Trophoblast cell (in vitro differentiated cells and primary cell): Measurements from ENCODE around the gene DCUN1D4.

Source experiments
- DNase-seq, 2 donors: peaks; one replicate each; pipeline ENCODE4 v3.0.0-alpha.2; 2016
- H2AFZ ChIP-seq: 2 replicates; pipeline ENCODE4 v1.6.1; 2013; ENCODE audit warnings: low read length, moderate library complexity, mild to moderate bottlenecking; ENCODE audit not compliant: insufficient read depth, poor library complexity
- H2AK5ac ChIP-seq: 2 replicates; pipeline ENCODE4 v1.6.1; 2013; ENCODE audit warnings: mild to moderate bottlenecking, low read length
- H2BK120ac ChIP-seq: 2 replicates; pipeline ENCODE4 v1.6.1; 2013; ENCODE audit warnings: low read length, mild to moderate bottlenecking, moderate library complexity; ENCODE audit not compliant: insufficient read depth, poor library complexity
- H2BK12ac ChIP-seq: 2 replicates; pipeline ENCODE4 v1.6.1; 2013; ENCODE audit warnings: mild to moderate bottlenecking, low read length, moderate library complexity
- H2BK5ac ChIP-seq: 2 replicates; pipeline ENCODE4 v1.6.1; 2013; ENCODE audit warnings: low read length, low read depth, moderate library complexity, mild to moderate bottlenecking; ENCODE audit not compliant: poor library complexity
- H3K14ac ChIP-seq: 2 replicates; pipeline ENCODE4 v1.6.1; 2013; ENCODE audit warnings: mild to moderate bottlenecking, low read length
- H3K18ac ChIP-seq: 2 replicates; pipeline ENCODE4 v1.6.1; 2013; ENCODE audit warnings: mild to moderate bottlenecking, low read length
- H3K23ac ChIP-seq: 2 replicates; pipeline ENCODE4 v1.6.1; 2013; ENCODE audit warnings: low read length
- H3K27ac ChIP-seq: 2 replicates; pipeline ENCODE4 v1.5.1; 2013; ENCODE audit warnings: low read depth, mild to moderate bottlenecking, inconsistent platforms, low read length, moderate library complexity
- H3K27me3 ChIP-seq: 2 replicates; pipeline ENCODE4 v1.6.1; 2013; ENCODE audit warnings: inconsistent platforms, mild to moderate bottlenecking, low read length, moderate library complexity; ENCODE audit not compliant: insufficient read depth
- H3K36me3 ChIP-seq, 2 experiments: 1 replicate in 1 of 2; 2 replicates in 1 of 2; pipeline ENCODE4 v1.6.1; 2013; ENCODE audit warnings: low read length in 2 of 2, mild to moderate bottlenecking in 2 of 2, moderate library complexity in 1 of 2; ENCODE audit not compliant: insufficient read depth in 2 of 2, control insufficient read depth in 1 of 2
- H3K4ac ChIP-seq: 2 replicates; pipeline ENCODE4 v1.6.1; 2013; ENCODE audit warnings: low read depth, mild to moderate bottlenecking, low read length, moderate library complexity
- H3K4me1 ChIP-seq, 2 experiments: 1 replicate in 1 of 2; 2 replicates in 1 of 2; pipeline ENCODE4 v1.6.1; 2013; ENCODE audit warnings: low read length in 2 of 2, mild to moderate bottlenecking in 2 of 2, moderate library complexity in 1 of 2; ENCODE audit not compliant: insufficient read depth in 2 of 2, control insufficient read depth in 1 of 2
- H3K4me2 ChIP-seq: 2 replicates; pipeline ENCODE4 v1.6.1; 2013; ENCODE audit warnings: inconsistent platforms, mild to moderate bottlenecking, low read length, moderate library complexity
- H3K4me3 ChIP-seq: 2 replicates; pipeline ENCODE4 v1.5.1; 2013; ENCODE audit warnings: mild to moderate bottlenecking, low read depth, low read length, inconsistent platforms
- H3K79me1 ChIP-seq: one replicate; pipeline ENCODE4 v1.6.1; 2013; ENCODE audit warnings: low read length
- H3K79me2 ChIP-seq: 2 replicates; pipeline ENCODE4 v1.6.1; 2013; ENCODE audit warnings: low read length, mild to moderate bottlenecking; ENCODE audit not compliant: control insufficient read depth, insufficient read depth, poor library complexity
- H3K9ac ChIP-seq: 2 replicates; pipeline ENCODE4 v1.6.1; 2013; ENCODE audit warnings: mild to moderate bottlenecking, low read length
- H3K9me3 ChIP-seq: 2 replicates; pipeline ENCODE4 v1.6.1; 2013; ENCODE audit warnings: low read depth, mild to moderate bottlenecking, control low read depth, inconsistent platforms, low read length; ENCODE audit not compliant: insufficient read depth
- H4K12ac ChIP-seq: 2 replicates; pipeline ENCODE4 v1.6.1; 2013; ENCODE audit warnings: low read depth, mild to moderate bottlenecking, low read length, moderate library complexity
- H4K8ac ChIP-seq: 2 replicates; pipeline ENCODE4 v1.6.1; 2013; ENCODE audit warnings: low read depth, mild to moderate bottlenecking, low read length, moderate library complexity
- H4K91ac ChIP-seq: one replicate; pipeline ENCODE4 v1.6.1; 2013; ENCODE audit warnings: low read depth, mild to moderate bottlenecking, low read length, moderate library complexity
- WGBS: extraction: QIAGEN DNeasy Blood & Tissue Kit; methylation state at CpG from one replicate; pipeline ENCODE4 v1.1.7; 2013; ENCODE audit warnings: missing lambda C conversion rate; ENCODE audit not compliant: insufficient read length, insufficient coverage; ENCODE audit errors: extremely low coverage; 5-methylcytosine and 5-hydroxymethylcytosine counted together

DCUN1D4 gene

DNA sequence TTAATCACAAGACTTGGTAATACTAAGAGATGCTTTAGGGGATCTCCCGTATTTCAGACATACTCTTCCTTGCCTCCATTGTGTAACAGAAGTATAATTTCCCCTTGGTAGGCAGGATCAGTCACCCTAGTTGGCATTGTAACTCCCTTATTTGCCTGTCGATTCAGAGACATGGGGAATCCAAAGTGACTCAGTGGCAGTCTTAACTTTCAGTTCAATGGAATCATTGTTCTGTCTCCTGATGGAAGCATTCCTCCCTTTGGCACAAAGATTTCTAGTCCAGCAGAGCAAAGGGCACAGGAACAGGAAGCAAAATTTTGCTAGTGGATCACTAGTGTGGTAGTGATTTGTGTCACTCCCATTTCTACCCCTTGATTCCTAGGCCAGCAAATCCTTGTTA, 80.4 kb downstream of the DCUN1D4 start:
- no CpG with 5 or more reads among the region's 2 CpGs for WGBS

DNA sequence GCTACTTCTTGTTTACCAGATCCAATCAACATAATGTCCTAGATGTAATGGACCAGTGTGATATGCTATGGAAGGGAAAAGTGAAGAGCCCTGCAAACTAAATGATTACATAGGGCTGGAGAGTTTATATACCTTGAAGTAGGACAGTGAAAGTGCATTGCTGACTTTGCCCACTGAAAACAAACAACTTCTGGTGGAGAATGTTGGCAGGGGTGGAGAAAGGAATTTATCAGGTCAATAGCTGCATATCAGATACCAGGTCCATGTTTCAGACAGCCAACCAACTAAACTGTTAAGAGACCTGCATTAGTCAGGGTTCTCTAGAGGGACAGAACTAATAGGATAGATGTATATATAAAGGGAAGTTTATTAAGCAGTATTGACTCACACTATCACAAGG, 82.4 kb downstream of the DCUN1D4 start:
- no peak overlapping the region for H3K9ac ChIP-seq
- no peak overlapping the region for H2AK5ac ChIP-seq
- H3K9me3 ChIP-seq = peaks cover 2% of the 10 kb centered on the region
- no peak overlapping the region for H3K4ac ChIP-seq
- no peak overlapping the region for H3K14ac ChIP-seq
- H4K91ac ChIP-seq = no peak overlapping the region
- no peaks in the 10 kb centered on the region for H3K79me2 ChIP-seq
- no peak overlapping the region for H2BK5ac ChIP-seq
- no peaks in the 10 kb centered on the region for H3K4me1 ChIP-seq
- H2BK12ac ChIP-seq = no peak overlapping the region
- H4K12ac ChIP-seq = no peak overlapping the region
- H3K79me1 ChIP-seq = no peaks in the 10 kb centered on the region
- no peaks in the 10 kb centered on the region for H3K36me3 ChIP-seq
- H3K27me3 ChIP-seq = no peaks in the 10 kb centered on the region
- no peak for DNase-seq
- H4K8ac ChIP-seq = no peak overlapping the region
- H2AFZ ChIP-seq = no peak overlapping the region
- no peak overlapping the region for H3K4me2 ChIP-seq
- no peak overlapping the region for H3K4me3 ChIP-seq
- H3K27ac ChIP-seq = no peak overlapping the region
- no peak overlapping the region for H3K18ac ChIP-seq
- H2BK120ac ChIP-seq = no peak overlapping the region
- H3K23ac ChIP-seq = no peak overlapping the region

More for the DNA sequence above, 80.4 kb downstream of the DCUN1D4 start:
- H2BK120ac ChIP-seq = no peak overlapping the region
- H3K18ac ChIP-seq = no peak overlapping the region
- H3K9me3 ChIP-seq = peaks cover 2% of the 10 kb centered on the region
- no peak overlapping the region for H3K4me3 ChIP-seq
- H3K9ac ChIP-seq = no peak overlapping the region
- H3K14ac ChIP-seq = no peak overlapping the region
- no peaks in the 10 kb centered on the region for H3K36me3 ChIP-seq
- H3K79me2 ChIP-seq = no peaks in the 10 kb centered on the region
- H2AFZ ChIP-seq = no peak overlapping the region
- H3K27me3 ChIP-seq = no peaks in the 10 kb centered on the region
- H3K79me1 ChIP-seq = no peaks in the 10 kb centered on the region
- H3K4me2 ChIP-seq = no peak overlapping the region
- no peak overlapping the region for H4K12ac ChIP-seq
- H2AK5ac ChIP-seq = no peak overlapping the region
- no peak overlapping the region for H4K8ac ChIP-seq
- no peaks in the 10 kb centered on the region for H3K4me1 ChIP-seq
- no peak overlapping the region for H2BK5ac ChIP-seq
- H2BK12ac ChIP-seq = no peak overlapping the region
- no peak overlapping the region for H4K91ac ChIP-seq
- DNase-seq = no peak
- H3K4ac ChIP-seq = no peak overlapping the region
- H3K27ac ChIP-seq = no peak overlapping the region
- no peak overlapping the region for H3K23ac ChIP-seq

DNA sequence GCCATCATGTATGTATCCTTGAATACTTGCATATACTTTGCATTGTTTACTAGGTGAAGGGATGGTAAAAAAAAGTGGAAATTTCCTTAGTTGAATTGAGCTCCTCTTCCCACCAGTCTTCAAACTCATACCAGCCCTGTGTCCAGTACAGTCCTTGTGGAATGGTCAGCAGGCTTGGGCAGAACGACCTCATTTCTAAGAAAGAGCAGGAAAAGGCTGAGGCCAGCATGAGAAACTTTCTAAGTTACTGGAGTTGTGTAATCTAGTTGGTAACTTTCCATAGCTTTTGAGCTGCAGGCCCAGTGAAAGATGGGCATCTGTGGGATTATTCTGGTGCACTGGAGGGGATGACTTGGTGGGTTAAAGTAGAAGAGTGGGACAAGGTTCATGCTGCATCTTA, 87.6 kb downstream of the DCUN1D4 start:
- Histone ChIP-seq H2AK5ac (no peak overlapping the region), H4K91ac (no peak overlapping the region)

DNA sequence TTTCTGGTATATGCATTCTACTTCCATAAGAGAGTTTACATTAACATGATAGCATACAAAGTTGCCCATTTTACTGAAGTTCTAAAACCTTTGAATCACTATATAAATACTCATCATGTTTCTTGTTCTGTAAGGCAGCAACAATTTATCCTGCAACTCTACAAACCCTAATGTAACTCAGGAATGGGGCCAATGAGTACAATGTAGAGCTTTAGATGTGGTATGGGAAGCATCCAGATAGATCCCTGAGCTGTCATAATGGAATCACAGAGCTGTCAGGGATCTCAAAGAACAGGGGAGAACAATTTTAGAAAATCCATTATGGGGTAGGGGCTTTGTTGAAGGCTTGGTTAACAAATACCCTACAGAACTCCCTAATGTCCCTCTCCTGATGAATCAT, 88.5 kb downstream of the DCUN1D4 start:
- Histone ChIP-seq H3K23ac (no peak overlapping the region), H3K79me2 (no peaks in the 10 kb centered on the region), H3K27ac (no peak overlapping the region), H3K9me3 (no peaks in the 10 kb centered on the region), H3K4me3 (no peak overlapping the region), H2AK5ac (no peak overlapping the region), H2BK120ac (no peak overlapping the region), H3K4me2 (no peak overlapping the region), H3K18ac (no peak overlapping the region), H3K79me1 (no peaks in the 10 kb centered on the region), H2AFZ (no peak overlapping the region), H3K36me3 (no peaks in the 10 kb centered on the region), H2BK5ac (no peak overlapping the region), H4K12ac (no peak overlapping the region), H2BK12ac (no peak overlapping the region), H3K4ac (no peak overlapping the region), H3K14ac (no peak overlapping the region), H4K8ac (no peak overlapping the region), H3K9ac (no peak overlapping the region), H3K4me1 (no peaks in the 10 kb centered on the region), H3K27me3 (no peaks in the 10 kb centered on the region), H4K91ac (no peak overlapping the region)
- DNase-seq = peak in 1 of 2 donors; percentile 14

More for the DNA sequence above, 87.6 kb downstream of the DCUN1D4 start:
- no peak overlapping the region for H3K4me2 ChIP-seq
- DNase-seq = no peak
- no peak overlapping the region for H2BK5ac ChIP-seq
- no peaks in the 10 kb centered on the region for H3K79me2 ChIP-seq
- no peak overlapping the region for H4K8ac ChIP-seq
- H3K27ac ChIP-seq = no peak overlapping the region
- H3K79me1 ChIP-seq = no peaks in the 10 kb centered on the region
- H3K9me3 ChIP-seq = no peaks in the 10 kb centered on the region
- H3K23ac ChIP-seq = no peak overlapping the region
- no peak overlapping the region for H2BK120ac ChIP-seq
- H3K36me3 ChIP-seq = no peaks in the 10 kb centered on the region
- no CpG with 5 or more reads among the region's 1 CpG for WGBS
- no peak overlapping the region for H4K12ac ChIP-seq
- no peak overlapping the region for H3K4me3 ChIP-seq
- no peak overlapping the region for H3K14ac ChIP-seq
- no peak overlapping the region for H3K18ac ChIP-seq
- no peak overlapping the region for H3K9ac ChIP-seq
- no peak overlapping the region for H3K4ac ChIP-seq
- no peak overlapping the region for H2BK12ac ChIP-seq
- no peaks in the 10 kb centered on the region for H3K4me1 ChIP-seq
- H3K27me3 ChIP-seq = no peaks in the 10 kb centered on the region
- H2AFZ ChIP-seq = no peak overlapping the region

GRCh38 chr4:51932261-51932660, 89.3 kb downstream of the DCUN1D4 start:
- no peak overlapping the region for H4K8ac ChIP-seq
- H4K12ac ChIP-seq = no peak overlapping the region
- H2BK5ac ChIP-seq = no peak overlapping the region
- no peaks in the 10 kb centered on the region for H3K4me1 ChIP-seq
- H3K79me2 ChIP-seq = no peaks in the 10 kb centered on the region
- H3K27me3 ChIP-seq = no peaks in the 10 kb centered on the region
- no peak overlapping the region for H2BK120ac ChIP-seq
- H3K4me3 ChIP-seq = no peak overlapping the region
- H3K4ac ChIP-seq = no peak overlapping the region
- H2BK12ac ChIP-seq = no peak overlapping the region
- H3K9me3 ChIP-seq = no peaks in the 10 kb centered on the region
- no peak overlapping the region for H2AFZ ChIP-seq
- H2AK5ac ChIP-seq = no peak overlapping the region
- WGBS = no CpG with 5 or more reads among the region's 2 CpGs
- no peak overlapping the region for H3K18ac ChIP-seq
- H3K9ac ChIP-seq = no peak overlapping the region
- no peak overlapping the region for H4K91ac ChIP-seq
- no peaks in the 10 kb centered on the region for H3K36me3 ChIP-seq
- H3K14ac ChIP-seq = no peak overlapping the region
- H3K27ac ChIP-seq = no peak overlapping the region
- no peak for DNase-seq
- H3K79me1 ChIP-seq = no peaks in the 10 kb centered on the region
- H3K23ac ChIP-seq = no peak overlapping the region
- H3K4me2 ChIP-seq = no peak overlapping the region
